ENCODE results near the gene FERMT3.
"Not testable (repeated sequence)": the region's sequence is repeated elsewhere in the genome, so short reads cannot be mapped to it uniquely, and the experiment has no call there.

FERMT3 gene

DNA sequence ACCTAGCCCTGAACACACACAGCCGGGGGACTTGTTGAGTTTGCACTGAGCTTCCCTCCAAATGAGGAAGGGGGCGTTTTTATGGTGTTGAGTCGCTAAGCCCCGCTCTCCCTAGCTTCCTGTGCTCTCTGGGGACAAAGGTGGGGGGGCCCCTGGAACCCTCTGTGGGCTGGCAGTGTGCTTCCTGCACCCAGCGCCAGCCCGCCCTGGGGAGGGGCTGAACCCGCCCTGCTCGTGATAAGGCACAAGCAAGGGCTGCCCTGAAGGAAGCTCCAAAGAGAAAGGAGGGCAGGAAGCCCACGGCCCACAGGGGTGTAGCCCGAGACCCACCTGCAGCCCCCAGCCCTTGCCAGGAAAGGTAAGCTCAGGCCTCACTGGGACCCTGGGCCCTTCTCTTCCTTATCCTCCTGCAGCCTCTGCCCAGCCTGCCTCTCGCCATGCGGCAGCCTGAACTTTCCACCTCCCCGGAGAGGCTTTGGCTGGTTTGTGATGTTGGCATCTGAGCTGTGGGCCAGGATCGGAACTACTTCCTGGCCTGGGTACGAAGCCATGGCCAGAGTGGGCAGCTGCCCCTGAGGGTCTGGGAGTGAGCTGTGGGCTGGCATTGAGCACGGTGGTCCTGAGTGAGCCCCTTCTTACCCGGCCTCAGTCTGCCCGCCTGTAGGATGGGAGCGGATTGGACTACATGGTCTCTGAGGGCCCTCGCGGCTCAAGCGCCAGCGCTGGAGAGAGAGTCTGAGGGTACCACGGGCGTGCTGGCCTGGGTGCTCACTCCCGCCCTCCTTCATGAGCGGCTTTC lies at the start of gene FERMT3:
TSS of gene FERMT3 (plus strand) at position 265 of the 799 bp plus-strand sequence. CDS start 644 bp downstream, outside the sequence.
- Histone ChIP-seq H4K20me1 (ENCODE audit: insufficient read depth, low read length) (no peaks in the 10 kb centered on the region), H3K4me2 (ENCODE audit: low read depth, low read length) (peak within 1 kb of the TSS; percentile 74), H3K9me3 (replicated peaks; ENCODE audit: insufficient read depth, low read length) (no peaks in the 10 kb centered on the region), H3K9me2 (replicated peaks; ENCODE audit: insufficient read depth, low read length) (no peaks in the 10 kb centered on the region), H3K4me1 (ENCODE audit: low read length) (peaks cover 10% of the 10 kb centered on the region), H3F3A (ENCODE audit: insufficient read depth, low read length) (no peaks in the 10 kb centered on the region; the same call in 1 of the 2 replicates), H3K4me3 (ENCODE audit: low read length) (peak within 1 kb of the TSS; percentile 70), H3K9ac (ENCODE audit: low read length) (peak within 1 kb of the TSS; percentile 67), H3K27ac (ENCODE audit: low read length) (peak within 1 kb of the TSS; percentile 56; the same call in 1 of the 2 replicates), H3K36me3 (replicated peaks; ENCODE audit: insufficient read depth, low read length) (peaks cover 8% of the 10 kb centered on the region; the same call in 1 of the 2 replicates), H2AFZ (ENCODE audit: low read length) (peak within 1 kb of the TSS; percentile 37; the same call in 1 of the 2 replicates), H3K27me3 (replicated peaks; ENCODE audit: insufficient read depth, low read length) (no peaks in the 10 kb centered on the region), H3K79me2 (ENCODE audit: low read length) (peaks cover 19% of the 10 kb centered on the region)
- DNase-seq = peak; percentile 46
- no peak for TF ChIP-seq EZH2phosphoT487 (IDR thresholded peaks at IDR 0.05; ENCODE audit: low read length)

DNA sequence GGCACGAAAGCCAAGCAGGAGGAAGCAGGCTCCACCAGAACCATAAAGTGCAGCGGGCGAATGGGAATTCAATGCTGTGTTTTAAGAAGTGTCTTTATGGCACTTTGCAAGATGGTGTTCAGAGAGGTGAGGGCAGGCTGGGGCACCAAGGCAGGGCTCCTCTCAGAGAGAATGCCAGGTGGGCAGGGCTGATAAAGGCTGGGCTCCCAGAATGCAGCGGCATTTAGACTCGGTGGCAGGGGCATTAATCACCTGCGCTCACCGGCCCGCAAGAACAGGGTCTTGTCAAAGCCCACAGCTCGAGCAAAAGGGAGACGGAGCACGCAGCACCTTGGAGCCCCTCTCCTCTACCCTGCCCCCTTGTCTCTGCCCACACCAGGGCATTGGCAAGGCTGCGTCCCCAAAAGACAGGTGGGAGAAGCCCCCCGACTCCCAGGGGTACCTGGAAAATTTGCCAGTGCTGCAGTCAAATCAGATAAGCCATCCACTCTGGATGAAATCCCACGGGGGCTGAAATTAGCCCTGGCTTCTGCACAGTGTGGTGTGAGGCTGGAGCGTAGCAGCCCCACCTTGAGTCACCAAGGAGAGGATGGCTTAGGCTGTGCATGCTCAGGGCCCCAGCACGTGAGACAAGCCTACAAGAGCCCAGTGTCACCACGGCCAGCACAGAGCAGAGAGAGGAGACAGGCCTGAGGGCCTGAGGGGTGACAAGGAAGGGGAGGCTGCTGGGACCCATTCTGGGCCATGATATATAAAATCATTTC lies 48.7 kb upstream of the FERMT3 start:
- H3K9ac ChIP-seq (ENCODE audit: low read length) = no peak overlapping the region
- no peaks in the 10 kb centered on the region for H3K9me3 ChIP-seq (replicated peaks; ENCODE audit: insufficient read depth, low read length)
- H3K79me2 ChIP-seq (ENCODE audit: low read length) = no peaks in the 10 kb centered on the region
- no peak overlapping the region for H3K27ac ChIP-seq (ENCODE audit: low read length)
- H3K4me2 ChIP-seq (ENCODE audit: low read depth, low read length) = no peak overlapping the region
- no peaks in the 10 kb centered on the region for H3K36me3 ChIP-seq (replicated peaks; ENCODE audit: insufficient read depth, low read length)
- H3K4me3 ChIP-seq (ENCODE audit: low read length) = no peak overlapping the region
- TF ChIP-seq, protein P1, sequence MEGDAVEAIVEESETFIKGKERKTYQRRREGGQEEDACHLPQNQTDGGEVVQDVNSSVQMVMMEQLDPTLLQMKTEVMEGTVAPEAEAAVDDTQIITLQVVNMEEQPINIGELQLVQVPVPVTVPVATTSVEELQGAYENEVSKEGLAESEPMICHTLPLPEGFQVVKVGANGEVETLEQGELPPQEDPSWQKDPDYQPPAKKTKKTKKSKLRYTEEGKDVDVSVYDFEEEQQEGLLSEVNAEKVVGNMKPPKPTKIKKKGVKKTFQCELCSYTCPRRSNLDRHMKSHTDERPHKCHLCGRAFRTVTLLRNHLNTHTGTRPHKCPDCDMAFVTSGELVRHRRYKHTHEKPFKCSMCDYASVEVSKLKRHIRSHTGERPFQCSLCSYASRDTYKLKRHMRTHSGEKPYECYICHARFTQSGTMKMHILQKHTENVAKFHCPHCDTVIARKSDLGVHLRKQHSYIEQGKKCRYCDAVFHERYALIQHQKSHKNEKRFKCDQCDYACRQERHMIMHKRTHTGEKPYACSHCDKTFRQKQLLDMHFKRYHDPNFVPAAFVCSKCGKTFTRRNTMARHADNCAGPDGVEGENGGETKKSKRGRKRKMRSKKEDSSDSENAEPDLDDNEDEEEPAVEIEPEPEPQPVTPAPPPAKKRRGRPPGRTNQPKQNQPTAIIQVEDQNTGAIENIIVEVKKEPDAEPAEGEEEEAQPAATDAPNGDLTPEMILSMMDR (IDR thresholded peaks at IDR 0.05; ENCODE audit: low read length) = no peak
- TF ChIP-seq EZH2phosphoT487 (IDR thresholded peaks at IDR 0.05; ENCODE audit: low read length) (no peak), EZH2 (optimal IDR thresholded peaks at IDR 0.05; ENCODE audit: low read depth, low read length) (no peak)
- no peak overlapping the region for H2AFZ ChIP-seq (ENCODE audit: low read length)
- no peak for DNase-seq
- no peaks in the 10 kb centered on the region for H3K9me2 ChIP-seq (replicated peaks; ENCODE audit: insufficient read depth, low read length)
- no peaks in the 10 kb centered on the region for H3K4me1 ChIP-seq (ENCODE audit: low read length)
- H3K27me3 ChIP-seq (replicated peaks; ENCODE audit: insufficient read depth, low read length) = no peaks in the 10 kb centered on the region
- no peaks in the 10 kb centered on the region for H3F3A ChIP-seq (ENCODE audit: insufficient read depth, low read length)
- H4K20me1 ChIP-seq (ENCODE audit: insufficient read depth, low read length) = no peaks in the 10 kb centered on the region

DNA sequence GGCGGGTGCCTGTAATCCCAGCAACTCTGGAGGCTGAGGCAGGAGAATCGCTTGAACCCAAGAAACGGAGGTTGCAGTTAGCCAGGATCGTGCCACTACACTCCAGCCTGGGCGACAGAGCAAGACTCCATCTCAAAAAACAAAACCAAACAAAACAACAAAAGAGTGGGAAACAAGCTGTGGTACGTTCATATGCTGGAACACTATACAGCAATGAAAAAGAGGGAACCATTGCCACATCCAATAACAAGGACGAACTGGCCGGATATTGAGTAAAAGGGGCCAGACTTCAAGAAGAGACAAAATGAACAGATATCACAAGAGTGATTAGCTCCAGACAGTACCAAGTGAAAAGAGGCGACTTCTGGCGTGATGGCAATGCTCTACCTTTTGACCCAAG lies 45.5 kb upstream of the FERMT3 start:
- no peaks in the 10 kb centered on the region for H3F3A ChIP-seq (ENCODE audit: insufficient read depth, low read length)
- DNase-seq = no peak
- H3K36me3 ChIP-seq (replicated peaks; ENCODE audit: insufficient read depth, low read length) = no peaks in the 10 kb centered on the region
- H3K79me2 ChIP-seq (ENCODE audit: low read length) = peaks cover 15% of the 10 kb centered on the region
- H3K4me2 ChIP-seq (ENCODE audit: low read depth, low read length) = no peak overlapping the region
- H3K9ac ChIP-seq (ENCODE audit: low read length) = no peak overlapping the region
- no peaks in the 10 kb centered on the region for H4K20me1 ChIP-seq (ENCODE audit: insufficient read depth, low read length)
- no peaks in the 10 kb centered on the region for H3K9me2 ChIP-seq (replicated peaks; ENCODE audit: insufficient read depth, low read length)
- no peak overlapping the region for H3K27ac ChIP-seq (ENCODE audit: low read length)
- TF ChIP-seq, protein P1 (IDR thresholded peaks at IDR 0.05; ENCODE audit: low read length) = no peak
- TF ChIP-seq EZH2phosphoT487 (IDR thresholded peaks at IDR 0.05; ENCODE audit: low read length) (no peak), EZH2 (optimal IDR thresholded peaks at IDR 0.05; ENCODE audit: low read depth, low read length) (no peak)
- H2AFZ ChIP-seq (ENCODE audit: low read length) = no peak overlapping the region
- H3K4me3 ChIP-seq (ENCODE audit: low read length) = no peak overlapping the region
- no peaks in the 10 kb centered on the region for H3K9me3 ChIP-seq (replicated peaks; ENCODE audit: insufficient read depth, low read length)
- H3K4me1 ChIP-seq (ENCODE audit: low read length) = no peaks in the 10 kb centered on the region
- H3K27me3 ChIP-seq (replicated peaks; ENCODE audit: insufficient read depth, low read length) = no peaks in the 10 kb centered on the region

DNA sequence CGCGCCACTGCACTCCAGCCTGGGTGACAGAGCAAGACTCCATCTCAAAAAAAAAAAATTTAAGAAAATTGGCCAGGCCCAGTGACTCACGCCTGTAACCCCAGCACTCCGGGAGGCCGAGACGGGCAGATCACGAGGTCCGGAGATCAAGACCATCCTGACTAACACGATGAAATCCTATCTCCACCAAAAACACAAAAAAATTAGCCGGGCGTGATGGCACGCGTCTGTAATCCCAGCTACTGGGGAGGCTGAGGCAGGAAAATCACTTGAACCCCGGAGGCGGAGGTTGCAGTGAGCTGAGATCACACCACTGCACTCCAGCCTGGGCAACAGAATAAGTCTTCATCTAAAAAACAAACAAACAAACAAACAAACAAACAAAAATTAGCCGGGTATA lies 43.8 kb upstream of the FERMT3 start:
- not testable (repeated sequence) for H3K4me2 ChIP-seq (ENCODE audit: low read depth, low read length); DNase-seq; H2AFZ ChIP-seq (ENCODE audit: low read length); H3K4me1 ChIP-seq (ENCODE audit: low read length); H3F3A ChIP-seq (ENCODE audit: insufficient read depth, low read length); H4K20me1 ChIP-seq (ENCODE audit: insufficient read depth, low read length); H3K36me3 ChIP-seq (replicated peaks; ENCODE audit: insufficient read depth, low read length); H3K27me3 ChIP-seq (replicated peaks; ENCODE audit: insufficient read depth, low read length); H3K4me3 ChIP-seq (ENCODE audit: low read length); H3K27ac ChIP-seq (ENCODE audit: low read length); H3K9ac ChIP-seq (ENCODE audit: low read length); H3K9me3 ChIP-seq (replicated peaks; ENCODE audit: insufficient read depth, low read length); H3K9me2 ChIP-seq (replicated peaks; ENCODE audit: insufficient read depth, low read length)
- peaks cover 15% of the 10 kb centered on the region for H3K79me2 ChIP-seq (ENCODE audit: low read length)

All from MM.1S (cell line).